Glomerular visceral epithelial cell (primary cell): Measurements from ENCODE around the gene CHRND.

Experiments
- DNase-seq: peaks from one replicate; pipeline ENCODE4 v3.0.0-alpha.2; 2016; ENCODE audit errors: extremely low spot score

The CHRND gene

GRCh38 chr2:232503809-232504323 lies 22.1 kb upstream of the CHRND start:
- DNase-seq, result no peak

- no peak for DNase-seq
These were observed 21.5 kb upstream of the CHRND start for GRCh38 chr2:232504438-232504837.

- no peak for DNase-seq
These were observed 20.1 kb upstream of the CHRND start for GRCh38 chr2:232505856-232506255.

- no peak for DNase-seq
These were observed 19.3 kb upstream of the CHRND start for GRCh38 chr2:232506709-232507108.

- no peak for DNase-seq
These were observed 17.7 kb upstream of the CHRND start for GRCh38 chr2:232508251-232508650.

- no peak for DNase-seq
These were observed 14.5 kb upstream of the CHRND start for GRCh38 chr2:232511336-232511890.

- DNase-seq, result no peak
These were observed 13.4 kb upstream of the CHRND start for GRCh38 chr2:232512602-232513001.

GRCh38 chr2:232513353-232513752 lies 12.6 kb upstream of the CHRND start:
- DNase-seq, result no peak

GRCh38 chr2:232515639-232516038 lies 10.3 kb upstream of the CHRND start:
- no peak for DNase-seq

- DNase-seq, result no peak
These were observed 9.4 kb upstream of the CHRND start for GRCh38 chr2:232516551-232516950.

- DNase-seq, result no peak
These were observed 7.1 kb upstream of the CHRND start for GRCh38 chr2:232518844-232519243.

- DNase-seq, result no peak
These were observed 6.2 kb upstream of the CHRND start, which contains the start of gene PRSS56 for GRCh38 chr2:232519581-232520438. Gene PRSS56, plus strand, starts transcription at chr2:232520388. Its CDS starts 211 bp downstream, at chr2:232520599.

- no peak for DNase-seq
These were observed 5.5 kb upstream of the CHRND start for GRCh38 chr2:232520489-232520888.

- DNase-seq, result no peak
These were observed 4.9 kb upstream of the CHRND start for GRCh38 chr2:232521098-232521497.

- DNase-seq, result peak; percentile 49
These were observed 3.9 kb upstream of the CHRND start for GRCh38 chr2:232521959-232522622.

GRCh38 chr2:232522623-232523401 lies 3.1 kb upstream of the CHRND start:
- DNase-seq, result no peak

- DNase-seq, result no peak
These were observed 2.6 kb upstream of the CHRND start for GRCh38 chr2:232523402-232523681.

- peak; percentile 25 for DNase-seq
These were observed 2.0 kb upstream of the CHRND start for GRCh38 chr2:232523682-232524597.

GRCh38 chr2:232524771-232525170 lies 1.2 kb upstream of the CHRND start:
- no peak for DNase-seq

- no peak for DNase-seq
These were observed 761 bp upstream of the CHRND start for GRCh38 chr2:232525199-232525598.

- DNase-seq, result no peak
These were observed 497 bp downstream of the CHRND start for GRCh38 chr2:232526372-232526941.
